ENCODE measurements around the gene PTPRN2.

PTPRN2 gene

GRCh38 chr7:157523766-157524421, 1063.7 kb downstream of the PTPRN2 start:
- Mint-ChIP-seq H3K4me3 (no peak overlapping the region), H3K36me3 (no peaks in the 10 kb centered on the region), H3K27me3 (peaks cover 70% of the 10 kb centered on the region), H3K27ac (no peak overlapping the region), H3K4me1 (no peaks in the 10 kb centered on the region), H3K9me3 (no peaks in the 10 kb centered on the region)
- CTCF ChIA-PET = no interaction called here
- DNase-seq = no peak

GRCh38 chr7:157523371-157523765, 1064.3 kb downstream of the PTPRN2 start:
- CTCF ChIA-PET = no interaction called here
- peaks cover 65% of the 10 kb centered on the region for H3K27me3 Mint-ChIP-seq
- H3K27ac Mint-ChIP-seq = no peak overlapping the region
- no peaks in the 10 kb centered on the region for H3K9me3 Mint-ChIP-seq
- DNase-seq = no peak
- no peak overlapping the region for H3K4me3 Mint-ChIP-seq
- H3K36me3 Mint-ChIP-seq = no peaks in the 10 kb centered on the region
- H3K4me1 Mint-ChIP-seq = no peaks in the 10 kb centered on the region

GRCh38 chr7:157522954-157523353, 1064.7 kb downstream of the PTPRN2 start:
- no peak overlapping the region for H3K27ac Mint-ChIP-seq
- H3K4me3 Mint-ChIP-seq = no peak overlapping the region
- DNase-seq = no peak
- no peaks in the 10 kb centered on the region for H3K4me1 Mint-ChIP-seq
- no peaks in the 10 kb centered on the region for H3K9me3 Mint-ChIP-seq
- CTCF ChIA-PET = no interaction called here
- H3K36me3 Mint-ChIP-seq = no peaks in the 10 kb centered on the region
- peaks cover 65% of the 10 kb centered on the region for H3K27me3 Mint-ChIP-seq

- Mint-ChIP-seq H3K27ac (no peak overlapping the region), H3K27me3 (peaks cover 67% of the 10 kb centered on the region), H3K9me3 (no peaks in the 10 kb centered on the region), H3K36me3 (no peaks in the 10 kb centered on the region), H3K4me1 (no peaks in the 10 kb centered on the region), H3K4me3 (no peak overlapping the region)
- no peak for DNase-seq
- CTCF ChIA-PET = no interaction called here
These were observed 1065.4 kb downstream of the PTPRN2 start for GRCh38 chr7:157522189-157522588.

GRCh38 chr7:157521752-157522151, 1065.9 kb downstream of the PTPRN2 start:
- CTCF ChIA-PET = no interaction called here
- DNase-seq = no peak
- Mint-ChIP-seq H3K4me3 (no peak overlapping the region), H3K36me3 (no peaks in the 10 kb centered on the region), H3K9me3 (no peaks in the 10 kb centered on the region), H3K4me1 (no peaks in the 10 kb centered on the region), H3K27me3 (peaks cover 67% of the 10 kb centered on the region), H3K27ac (no peak overlapping the region)

GRCh38 chr7:157521061-157521731, 1066.4 kb downstream of the PTPRN2 start:
- H3K4me3 Mint-ChIP-seq = no peak overlapping the region
- no peaks in the 10 kb centered on the region for H3K9me3 Mint-ChIP-seq
- H3K4me1 Mint-ChIP-seq = no peaks in the 10 kb centered on the region
- CTCF ChIA-PET = no interaction called here
- peaks cover 67% of the 10 kb centered on the region for H3K27me3 Mint-ChIP-seq
- DNase-seq = no peak
- no peak overlapping the region for H3K27ac Mint-ChIP-seq
- no peaks in the 10 kb centered on the region for H3K36me3 Mint-ChIP-seq

- no peak for DNase-seq
- H3K4me1 Mint-ChIP-seq = no peaks in the 10 kb centered on the region
- H3K4me3 Mint-ChIP-seq = no peak overlapping the region
- CTCF ChIA-PET = no interaction called here
- H3K27ac Mint-ChIP-seq = no peak overlapping the region
- H3K9me3 Mint-ChIP-seq = no peaks in the 10 kb centered on the region
- H3K36me3 Mint-ChIP-seq = no peaks in the 10 kb centered on the region
- H3K27me3 Mint-ChIP-seq = peaks cover 66% of the 10 kb centered on the region
These were observed 1067.4 kb downstream of the PTPRN2 start for GRCh38 chr7:157520249-157520648.

- CTCF ChIA-PET = no interaction called here
- Mint-ChIP-seq H3K4me3 (no peak overlapping the region), H3K27me3 (peaks cover 66% of the 10 kb centered on the region), H3K9me3 (no peaks in the 10 kb centered on the region), H3K4me1 (no peaks in the 10 kb centered on the region), H3K27ac (no peak overlapping the region), H3K36me3 (no peaks in the 10 kb centered on the region)
- DNase-seq = no peak
These were observed 1067.8 kb downstream of the PTPRN2 start for GRCh38 chr7:157519798-157520244.

- Mint-ChIP-seq H3K4me1 (no peaks in the 10 kb centered on the region), H3K9me3 (no peaks in the 10 kb centered on the region), H3K36me3 (no peaks in the 10 kb centered on the region), H3K27ac (no peak overlapping the region), H3K4me3 (no peak overlapping the region), H3K27me3 (peaks cover 66% of the 10 kb centered on the region)
- CTCF ChIA-PET = no interaction called here
- no peak for DNase-seq
These were observed 1068.4 kb downstream of the PTPRN2 start for GRCh38 chr7:157519246-157519645.

- H3K4me3 Mint-ChIP-seq = no peak overlapping the region
- peaks cover 66% of the 10 kb centered on the region for H3K27me3 Mint-ChIP-seq
- H3K36me3 Mint-ChIP-seq = no peaks in the 10 kb centered on the region
- no peak overlapping the region for H3K27ac Mint-ChIP-seq
- CTCF ChIA-PET = no interaction called here
- no peak for DNase-seq
- H3K9me3 Mint-ChIP-seq = no peaks in the 10 kb centered on the region
- no peaks in the 10 kb centered on the region for H3K4me1 Mint-ChIP-seq
These were observed 1069.0 kb downstream of the PTPRN2 start for GRCh38 chr7:157518514-157519175.

GRCh38 chr7:157517782-157518513, 1069.7 kb downstream of the PTPRN2 start:
- no peak overlapping the region for H3K4me3 Mint-ChIP-seq
- H3K4me1 Mint-ChIP-seq = no peaks in the 10 kb centered on the region
- peaks cover 70% of the 10 kb centered on the region for H3K27me3 Mint-ChIP-seq
- no peaks in the 10 kb centered on the region for H3K9me3 Mint-ChIP-seq
- no peak for DNase-seq
- CTCF ChIA-PET = no interaction called here
- H3K36me3 Mint-ChIP-seq = no peaks in the 10 kb centered on the region
- H3K27ac Mint-ChIP-seq = no peak overlapping the region

GRCh38 chr7:157516911-157517781, 1070.5 kb downstream of the PTPRN2 start:
- CTCF ChIA-PET = no interaction called here
- Mint-ChIP-seq H3K9me3 (peaks cover 2% of the 10 kb centered on the region), H3K27me3 (peaks cover 66% of the 10 kb centered on the region), H3K4me1 (no peaks in the 10 kb centered on the region), H3K27ac (no peak overlapping the region), H3K36me3 (no peaks in the 10 kb centered on the region), H3K4me3 (no peak overlapping the region)
- no peak for DNase-seq

GRCh38 chr7:157516311-157516710, 1071.3 kb downstream of the PTPRN2 start:
- H3K9me3 Mint-ChIP-seq = peaks cover 2% of the 10 kb centered on the region
- no peaks in the 10 kb centered on the region for H3K4me1 Mint-ChIP-seq
- H3K4me3 Mint-ChIP-seq = no peak overlapping the region
- no peak overlapping the region for H3K27ac Mint-ChIP-seq
- CTCF ChIA-PET = no interaction called here
- no peak for DNase-seq
- H3K27me3 Mint-ChIP-seq = peaks cover 67% of the 10 kb centered on the region
- no peaks in the 10 kb centered on the region for H3K36me3 Mint-ChIP-seq

Measured in activated naive CD4-positive, alpha-beta T cell treated with anti-CD3 and anti-CD28 coated beads, Interleukin-2, amount 10 ng/mL, durations not matched to agents 7 days and 5 days (primary cell).